Measurements from ENCODE around the gene PLA2G12A. TPM values are rescaled to one million over a fixed set of nuclear protein-coding genes. Genes with fewer than 3 reads are reported as not detected.

PLA2G12A gene
- total RNA-seq, 1 donor from 2014 or later, result 31.1 TPM

DNA sequence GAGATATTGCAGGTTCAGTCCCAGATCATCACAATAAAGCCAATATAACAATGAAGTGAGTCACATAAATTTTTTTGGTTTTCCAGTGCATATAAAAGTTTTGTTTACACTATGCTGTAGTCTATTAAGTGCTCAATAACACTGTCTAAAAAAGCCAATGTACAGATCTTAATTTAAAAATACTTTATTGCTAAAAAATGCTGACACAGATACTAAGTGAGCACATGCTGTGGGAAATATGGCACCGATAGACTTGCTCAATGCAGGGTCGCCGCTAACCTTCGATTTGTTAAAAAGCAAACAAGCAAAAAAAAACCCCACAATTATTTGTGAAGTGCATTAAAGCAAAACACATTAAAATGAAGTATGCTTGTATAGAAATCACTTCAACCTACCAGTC lies 10.3 kb downstream of the PLA2G12A start:
- no peak overlapping the region for H3K27ac Mint-ChIP-seq (ENCODE audit: unreplicated experiment)
- DNase-seq (ENCODE audit: low spot score), result no peak
- H3K36me3 Mint-ChIP-seq (ENCODE audit: low read depth, unreplicated experiment), result peaks cover 33% of the 10 kb centered on the region
- H3K27me3 Mint-ChIP-seq (ENCODE audit: unreplicated experiment), result no peaks in the 10 kb centered on the region
- no peaks in the 10 kb centered on the region for H3K9me3 Mint-ChIP-seq (ENCODE audit: unreplicated experiment)
- no peaks in the 10 kb centered on the region for H3K4me1 Mint-ChIP-seq (ENCODE audit: unreplicated experiment)
- H3K4me3 Mint-ChIP-seq (ENCODE audit: unreplicated experiment), result no peak overlapping the region
- no peak for TF ChIP-seq CTCF (IDR thresholded peaks at IDR 0.05; ENCODE audit: unreplicated experiment)

GRCh38 chr4:109718759-109719158 lies 11.1 kb downstream of the PLA2G12A start:
- no peak overlapping the region for H3K4me3 Mint-ChIP-seq (ENCODE audit: unreplicated experiment)
- no peak for DNase-seq (ENCODE audit: low spot score)
- H3K27me3 Mint-ChIP-seq (ENCODE audit: unreplicated experiment), result no peaks in the 10 kb centered on the region
- TF ChIP-seq CTCF (IDR thresholded peaks at IDR 0.05; ENCODE audit: unreplicated experiment), result no peak
- no peaks in the 10 kb centered on the region for H3K9me3 Mint-ChIP-seq (ENCODE audit: unreplicated experiment)
- no peaks in the 10 kb centered on the region for H3K4me1 Mint-ChIP-seq (ENCODE audit: unreplicated experiment)
- H3K36me3 Mint-ChIP-seq (ENCODE audit: low read depth, unreplicated experiment), result peaks cover 33% of the 10 kb centered on the region
- H3K27ac Mint-ChIP-seq (ENCODE audit: unreplicated experiment), result no peak overlapping the region

DNA sequence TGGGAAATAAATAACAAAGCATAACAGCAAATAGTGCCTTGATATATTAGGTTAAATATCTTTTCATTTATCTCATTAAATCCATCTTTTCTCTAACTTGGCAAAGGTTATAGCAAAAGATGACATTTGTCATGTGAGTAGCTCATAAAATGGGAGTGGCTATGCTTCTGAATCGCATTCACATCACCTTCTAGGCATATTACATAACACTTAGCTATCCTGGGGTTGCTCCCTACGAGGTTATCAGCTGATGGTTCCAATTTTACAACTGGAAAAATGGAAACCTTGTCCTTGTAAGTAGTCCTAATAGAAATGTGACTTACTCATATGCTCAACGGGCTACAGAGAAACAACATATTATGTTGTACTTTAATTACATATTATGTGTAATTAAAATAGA lies 16.4 kb downstream of the PLA2G12A start:
- Mint-ChIP-seq H3K4me3 (ENCODE audit: unreplicated experiment) (no peak overlapping the region), H3K27ac (ENCODE audit: unreplicated experiment) (no peak overlapping the region), H3K4me1 (ENCODE audit: unreplicated experiment) (no peaks in the 10 kb centered on the region), H3K36me3 (ENCODE audit: low read depth, unreplicated experiment) (peaks cover 18% of the 10 kb centered on the region), H3K9me3 (ENCODE audit: unreplicated experiment) (no peaks in the 10 kb centered on the region), H3K27me3 (ENCODE audit: unreplicated experiment) (no peaks in the 10 kb centered on the region)
- no peak for TF ChIP-seq CTCF (IDR thresholded peaks at IDR 0.05; ENCODE audit: unreplicated experiment)
- no peak for DNase-seq (ENCODE audit: low spot score)

GRCh38 chr4:109708990-109709389 lies 20.9 kb downstream of the PLA2G12A start:
- H3K4me1 Mint-ChIP-seq (ENCODE audit: unreplicated experiment), result peaks cover 2% of the 10 kb centered on the region
- H3K27me3 Mint-ChIP-seq (ENCODE audit: unreplicated experiment), result no peaks in the 10 kb centered on the region
- DNase-seq (ENCODE audit: low spot score), result no peak
- H3K36me3 Mint-ChIP-seq (ENCODE audit: low read depth, unreplicated experiment), result peaks cover under 1% of the 10 kb centered on the region
- no peak for TF ChIP-seq CTCF (IDR thresholded peaks at IDR 0.05; ENCODE audit: unreplicated experiment)
- no peak overlapping the region for H3K4me3 Mint-ChIP-seq (ENCODE audit: unreplicated experiment)
- no peaks in the 10 kb centered on the region for H3K9me3 Mint-ChIP-seq (ENCODE audit: unreplicated experiment)
- no peak overlapping the region for H3K27ac Mint-ChIP-seq (ENCODE audit: unreplicated experiment)

DNA sequence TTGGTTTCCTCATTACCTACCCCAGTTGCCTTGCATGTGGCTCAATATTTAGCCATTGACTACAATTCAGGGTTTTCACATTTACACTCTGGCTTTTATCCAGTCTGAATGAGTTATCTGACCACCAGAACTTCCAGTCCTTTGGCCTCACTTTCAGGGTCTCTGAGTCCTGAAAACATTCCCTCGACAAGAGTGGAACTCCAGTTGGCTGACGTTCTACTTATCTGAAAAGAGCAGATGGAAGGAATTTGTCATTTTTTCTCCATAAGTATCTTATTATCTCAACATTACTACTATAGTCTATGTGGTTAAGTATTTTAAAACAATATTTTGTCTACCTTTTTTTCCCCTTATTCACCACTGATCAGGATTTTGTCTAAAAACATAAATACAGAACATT lies 21.4 kb downstream of the PLA2G12A start:
- H3K36me3 Mint-ChIP-seq (ENCODE audit: low read depth, unreplicated experiment), result peaks cover 4% of the 10 kb centered on the region
- no peak overlapping the region for H3K27ac Mint-ChIP-seq (ENCODE audit: unreplicated experiment)
- TF ChIP-seq CTCF (IDR thresholded peaks at IDR 0.05; ENCODE audit: unreplicated experiment), result no peak
- DNase-seq (ENCODE audit: low spot score), result no peak
- H3K4me1 Mint-ChIP-seq (ENCODE audit: unreplicated experiment), result peaks cover 5% of the 10 kb centered on the region
- H3K27me3 Mint-ChIP-seq (ENCODE audit: unreplicated experiment), result no peaks in the 10 kb centered on the region
- H3K4me3 Mint-ChIP-seq (ENCODE audit: unreplicated experiment), result no peak overlapping the region
- H3K9me3 Mint-ChIP-seq (ENCODE audit: unreplicated experiment), result no peaks in the 10 kb centered on the region
